Epidermal melanocyte (primary cell): ENCODE data around the gene TNFRSF12A.
"Not testable (repeated sequence)": the region's sequence is repeated elsewhere in the genome, so short reads cannot be mapped to it uniquely, and the experiment has no call there.

ENCODE experiments used
- DNase-seq: peaks from one replicate; pipeline ENCODE4 v3.0.0; 2011; ENCODE audit warnings: low spot score; ENCODE audit not compliant: insufficient read length

Gene TNFRSF12A

GRCh38 chr16:3065069-3065741 is 45.0 kb downstream of the TNFRSF12A start, which contains the start of gene IL32:
Gene IL32 (plus strand): TSS chr16:3065640. CDS start chr16:3065812, 172 bp downstream.
- no peak for DNase-seq

- DNase-seq, result no peak
Measured at GRCh38 chr16:3065742-3066439, 45.7 kb downstream of the TNFRSF12A start.

- no peak for DNase-seq
Measured at GRCh38 chr16:3066440-3066748, 46.2 kb downstream of the TNFRSF12A start.

- no peak for DNase-seq
Measured at GRCh38 chr16:3068487-3068886, 48.3 kb downstream of the TNFRSF12A start.

GRCh38 chr16:3069146-3069545 is 49.0 kb downstream of the TNFRSF12A start:
- not testable (repeated sequence) for DNase-seq

- DNase-seq, result no peak
Measured at GRCh38 chr16:3070608-3071111, 50.5 kb downstream of the TNFRSF12A start.

- DNase-seq, result no peak
Measured at GRCh38 chr16:3071655-3072054, 51.5 kb downstream of the TNFRSF12A start.
